GM12864 (cell line): Measurements from ENCODE around the gene NPY5R.

Experiments
- DNase-seq: peaks from one replicate; pipeline ENCODE4 v3.0.0-alpha.2; 2011; ENCODE audit warnings: low read depth
- H3K4me3 ChIP-seq: 2 replicates; pipeline ENCODE4 v1.5.1; 2011; ENCODE audit warnings: mild to moderate bottlenecking, low read depth, low read length, control low read depth
- CTCF ChIP-seq: IDR thresholded peaks from 2 replicates; pipeline ENCODE4 v1.5.1; 2011; ENCODE audit warnings: low read depth, mild to moderate bottlenecking, moderate library complexity, low read length, control low read depth, inconsistent platforms; ENCODE audit errors: missing control alignments

The NPY5R gene

GRCh38 chr4:163398238-163398637 lies 54.5 kb downstream of the NPY5R start:
- no peak overlapping the region for H3K4me3 ChIP-seq
- no peak for DNase-seq
- no peak for TF ChIP-seq CTCF

GRCh38 chr4:163400911-163401310 lies 57.2 kb downstream of the NPY5R start:
- no peak for TF ChIP-seq CTCF
- no peak for DNase-seq

More at GRCh38 chr4:163400911-163401310, 57.2 kb downstream of the NPY5R start:
- no peak overlapping the region for H3K4me3 ChIP-seq
